Urinary bladder (tissue), 4 donors: ENCODE results near the gene POM121L12. TPM values are rescaled to one million over a fixed set of nuclear protein-coding genes. Genes with fewer than 3 reads are reported as not detected.

Source experiments
- DNase-seq: peaks from one replicate; pipeline ENCODE4 v3.0.0-alpha.2; 2015; ENCODE audit errors: extremely low spot score
- H3K27ac ChIP-seq: one replicate; pipeline ENCODE4 v1.5.1; 2013; ENCODE audit warnings: low read depth, mild to moderate bottlenecking, moderate library complexity
- H3K36me3 ChIP-seq: one replicate; pipeline ENCODE4 v1.6.1; 2013; ENCODE audit warnings: mild to moderate bottlenecking, moderate library complexity; ENCODE audit not compliant: insufficient read depth
- H3K4me1 ChIP-seq: one replicate; pipeline ENCODE4 v1.6.1; 2013; ENCODE audit warnings: mild to moderate bottlenecking, moderate library complexity; ENCODE audit not compliant: insufficient read depth
- H3K4me3 ChIP-seq: one replicate; pipeline ENCODE4 v1.5.1; 2013; ENCODE audit warnings: low read depth, low read length
- WGBS: extraction: QIAGEN DNeasy Blood & Tissue Kit; methylation state at CpG from one replicate; pipeline ENCODE4 v1.1.7; 2013; 5-methylcytosine and 5-hydroxymethylcytosine counted together
- polyA plus RNA-seq: library from polyadenylated mRNA; stranded (reverse); fragments of 200-250 nt; gene quantifications from one replicate; pipeline ENCODE4 v1.2.3, GENCODE V29; 2013
- total RNA-seq: library from RNA; depleted of rRNA; stranded (reverse); fragments of >200 nt; gene quantifications from one replicate; pipeline ENCODE4 v1.2.3, GENCODE V29; 2014
- donor health status: healthy with polysubstance abuse.
- donor health status: healthy.

POM121L12 gene
- total and polyA plus RNA-seq, 2 donors = not detected

DNA sequence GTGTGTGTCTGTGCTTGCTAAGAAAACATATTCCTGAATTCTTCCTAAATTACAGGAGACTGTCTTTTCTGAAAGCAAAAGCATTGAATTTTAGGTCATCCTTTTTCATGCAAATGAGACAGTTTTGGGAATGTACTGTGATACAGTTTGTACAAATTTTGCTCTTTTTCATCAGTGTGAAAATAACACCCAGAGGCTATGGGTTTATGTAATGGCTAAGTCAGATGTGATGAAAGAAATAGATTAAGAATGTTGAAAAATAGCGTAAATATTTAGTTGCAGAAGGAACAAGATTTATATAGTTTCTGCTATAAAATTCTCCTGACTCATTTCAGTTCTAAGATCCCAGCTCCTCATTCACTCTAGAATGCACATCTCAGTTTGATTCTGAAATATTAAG lies 24.6 kb downstream of the POM121L12 start:
- Histone ChIP-seq H3K27ac (no peak overlapping the region), H3K4me3 (no peak overlapping the region), H3K36me3 (no peaks in the 10 kb centered on the region), H3K4me1 (no peaks in the 10 kb centered on the region)
- DNase-seq = no peak
- WGBS = 51% methylated on average over 1 of the region's 1 CpG

GRCh38 chr7:53062796-53063195 lies 27.4 kb downstream of the POM121L12 start:
- no peaks in the 10 kb centered on the region for H3K36me3 ChIP-seq

DNA sequence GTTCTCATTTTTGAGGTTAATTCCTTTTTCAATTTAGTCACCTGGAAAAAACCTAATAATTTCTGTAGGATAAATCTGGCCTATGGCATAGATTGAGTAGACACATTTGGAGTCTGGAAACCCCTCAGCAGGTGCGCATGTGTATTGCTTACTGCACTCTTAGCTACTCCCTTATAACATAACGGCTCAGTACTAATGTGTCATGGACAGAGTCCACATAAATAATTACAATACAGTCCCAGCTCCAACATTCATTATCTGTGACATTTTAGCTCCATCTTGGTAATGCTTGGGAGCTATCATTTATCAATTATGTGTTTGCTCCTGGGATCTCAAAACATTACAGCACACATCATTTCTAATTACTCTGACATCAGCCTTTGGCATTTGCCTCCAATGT lies 33.2 kb downstream of the POM121L12 start:
- no peaks in the 10 kb centered on the region for H3K4me1 ChIP-seq
- H3K36me3 ChIP-seq = no peaks in the 10 kb centered on the region
- no peak overlapping the region for H3K27ac ChIP-seq
- 92% methylated on average over 2 of the region's 2 CpGs for WGBS
- H3K4me3 ChIP-seq = no peak overlapping the region
- DNase-seq = no peak

More at GRCh38 chr7:53062796-53063195, 27.4 kb downstream of the POM121L12 start:
- Histone ChIP-seq H3K4me3 (no peak overlapping the region), H3K4me1 (no peaks in the 10 kb centered on the region), H3K27ac (no peak overlapping the region)
- no peak for DNase-seq

DNA sequence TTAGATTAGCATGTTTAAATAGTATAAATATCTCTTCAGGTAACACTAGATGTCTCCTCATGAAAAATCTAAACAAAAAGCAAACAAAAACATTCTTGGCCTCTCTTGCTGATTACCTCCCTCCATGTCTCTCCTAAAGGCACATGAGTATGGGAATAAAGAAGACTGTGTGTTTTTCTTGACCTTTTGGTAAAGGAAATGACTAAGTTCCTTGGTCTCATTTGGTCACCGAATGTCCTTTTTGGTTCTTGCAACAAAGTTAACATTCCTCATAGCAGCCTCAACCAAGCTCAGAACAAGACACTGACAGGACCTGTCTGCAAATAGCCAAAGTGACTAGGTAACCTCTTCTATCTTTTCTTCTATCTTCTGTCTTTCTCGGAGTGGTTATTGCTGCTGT lies 35.5 kb downstream of the POM121L12 start:
- H3K4me3 ChIP-seq = no peak overlapping the region
- H3K27ac ChIP-seq = no peak overlapping the region
- no peaks in the 10 kb centered on the region for H3K4me1 ChIP-seq
- WGBS = 86% methylated on average over 2 of the region's 2 CpGs
- H3K36me3 ChIP-seq = no peaks in the 10 kb centered on the region
- DNase-seq = no peak
